HG03139 (cell line): ENCODE data around the gene ATP11A.
"Not testable (repeated sequence)": the region's sequence is repeated elsewhere in the genome, so short reads cannot be mapped to it uniquely, and the experiment has no call there.

Experiments used
- ATAC-seq: cut with Tn5 transposase; IDR thresholded peaks from one replicate; pipeline ENCODE4 v1.9.1; 2021; ENCODE audit not compliant: unreplicated experiment

The ATP11A gene

GRCh38 chr13:112709316-112709715 lies 19.5 kb downstream of the ATP11A start:
- ATAC-seq, result not testable (repeated sequence)

GRCh38 chr13:112709825-112710783 lies 20.3 kb downstream of the ATP11A start:
- no peak for ATAC-seq

GRCh38 chr13:112710855-112711527 lies 21.2 kb downstream of the ATP11A start:
- ATAC-seq, result no peak

GRCh38 chr13:112711528-112712265 lies 21.9 kb downstream of the ATP11A start:
- ATAC-seq, result no peak

GRCh38 chr13:112712451-112713207 lies 22.8 kb downstream of the ATP11A start:
- ATAC-seq, result no peak

GRCh38 chr13:112713517-112714253 lies 23.8 kb downstream of the ATP11A start:
- no peak for ATAC-seq

GRCh38 chr13:112714376-112715174 lies 24.7 kb downstream of the ATP11A start:
- no peak for ATAC-seq

GRCh38 chr13:112715210-112715609 lies 25.4 kb downstream of the ATP11A start:
- no peak for ATAC-seq

- ATAC-seq, result no peak
Measured at GRCh38 chr13:112715715-112716460, 26.1 kb downstream of the ATP11A start.

- ATAC-seq, result no peak
Measured at GRCh38 chr13:112716461-112716820, 26.6 kb downstream of the ATP11A start.

GRCh38 chr13:112716841-112717520 lies 27.1 kb downstream of the ATP11A start:
- ATAC-seq, result no peak

GRCh38 chr13:112718318-112718717 lies 28.5 kb downstream of the ATP11A start:
- ATAC-seq, result no peak

GRCh38 chr13:112719016-112719415 lies 29.2 kb downstream of the ATP11A start:
- ATAC-seq, result no peak

GRCh38 chr13:112719556-112719955 lies 29.7 kb downstream of the ATP11A start:
- ATAC-seq, result no peak

GRCh38 chr13:112720251-112720650 lies 30.4 kb downstream of the ATP11A start:
- no peak for ATAC-seq

GRCh38 chr13:112720814-112721197 lies 31.0 kb downstream of the ATP11A start:
- no peak for ATAC-seq

GRCh38 chr13:112721198-112722104 lies 31.6 kb downstream of the ATP11A start:
- ATAC-seq, result no peak
